Activated naive CD4-positive, alpha-beta T cell treated with anti-CD3 and anti-CD28 coated beads for 36 hours (primary cell): ENCODE data around the gene TRIM16. TPM values are rescaled to one million over a fixed set of nuclear protein-coding genes. Genes with fewer than 3 reads are reported as not detected.
"Not testable (repeated sequence)": the region's sequence is repeated elsewhere in the genome, so short reads cannot be mapped to it uniquely, and the experiment has no call there.

Experiments
- CTCF ChIA-PET: fragments of 350-600 bp; sonication (Branson Sonifier 250); formaldehyde crosslinking; loops from one replicate; lab custom pipeline; 2021; ENCODE audit warnings: antibody characterized with exemption; lab: Charles Lee
- DNase-seq: peaks from one replicate; pipeline ENCODE4 v3.0.0-alpha.2; 2020
- H3K27ac Mint-ChIP-seq: one replicate; pipeline ENCODE4 v1.8.0; 2021; ENCODE audit warnings: mild to moderate bottlenecking, mixed read lengths
- H3K27me3 Mint-ChIP-seq: one replicate; pipeline ENCODE4 v1.8.0; 2021; ENCODE audit warnings: low read depth, mixed read lengths
- H3K36me3 Mint-ChIP-seq: one replicate; pipeline ENCODE4 v1.8.0; 2021; ENCODE audit warnings: low read depth, mixed read lengths
- H3K4me1 Mint-ChIP-seq: one replicate; pipeline ENCODE4 v1.8.0; 2021; ENCODE audit warnings: low read depth, mixed read lengths
- H3K4me3 Mint-ChIP-seq: one replicate; pipeline ENCODE4 v1.8.0; 2021; ENCODE audit warnings: mild to moderate bottlenecking, moderate library complexity, mixed read lengths
- H3K9me3 Mint-ChIP-seq: one replicate; pipeline ENCODE4 v1.8.0; 2021; ENCODE audit warnings: mixed read lengths
- intact Hi-C: fragments of 100-400 bp; cut with micrococcal nuclease; formaldehyde crosslinking; loops from one replicate; pipeline ENCODE4 v1.15.1; 2023
- total RNA-seq, 2 experiments: library from RNA; stranded (reverse); gene quantifications; one replicate each; pipeline ENCODE4 v1.2.3, GENCODE V29; 2021

TRIM16 gene
- total RNA-seq, 2 experiments from 2014 or later, result 10.0 to 10.4 TPM

DNA sequence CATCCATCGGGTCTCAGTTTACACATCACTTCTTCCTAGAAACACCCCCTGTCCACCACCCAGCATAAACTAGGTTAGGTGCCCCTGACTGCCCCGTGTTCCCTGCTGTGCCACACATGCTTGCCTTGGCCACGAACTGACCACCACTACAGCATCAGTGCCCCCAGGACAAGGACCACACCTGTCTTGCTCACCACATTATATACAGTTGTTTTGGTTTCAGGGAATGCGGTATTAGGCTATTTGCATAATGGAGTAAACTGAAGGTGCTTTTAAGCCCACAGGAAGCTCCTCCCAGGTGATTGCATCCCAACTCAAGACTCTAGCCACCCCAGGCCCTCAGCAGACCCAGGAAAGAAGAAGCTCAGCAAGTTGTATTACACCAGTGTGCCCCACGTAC is 100.8 kb downstream of the TRIM16 start:
- DNase-seq, H3K4me1 Mint-ChIP-seq, intact Hi-C loops, H3K4me3 Mint-ChIP-seq, CTCF ChIA-PET, H3K27ac Mint-ChIP-seq, H3K9me3 Mint-ChIP-seq, H3K27me3 Mint-ChIP-seq, H3K36me3 Mint-ChIP-seq: not testable (repeated sequence)

GRCh38 chr17:15581462-15581861 is 102.6 kb downstream of the TRIM16 start:
- H3K36me3 Mint-ChIP-seq, H3K4me3 Mint-ChIP-seq, intact Hi-C loops, H3K27ac Mint-ChIP-seq, DNase-seq, H3K27me3 Mint-ChIP-seq, CTCF ChIA-PET, H3K9me3 Mint-ChIP-seq, H3K4me1 Mint-ChIP-seq: not testable (repeated sequence)

Other genes with a start within 250 kb of the TRIM16 start
- 1 to 10 TPM; 1.0 TPM for gene CDRT4, start 216.7 kb downstream of the TRIM16 start, total RNA-seq
- gene TVP23C, start 120.8 kb downstream of the TRIM16 start, total RNA-seq, result 1 to 10 TPM; 6.5 TPM
- gene FBXW10B, start 64.6 kb downstream of the TRIM16 start, total RNA-seq, result under 1 TPM in 1 of 2 experiments, not detected in 1; 0.38 TPM
- 10 to 100 TPM; 20.4 to 26.8 TPM for gene ZNF286A, start 15.4 kb upstream of the TRIM16 start, total RNA-seq
- gene TBC1D26, start 48.0 kb upstream of the TRIM16 start, total RNA-seq, result under 1 TPM; 0.57 to 0.69 TPM